CD4-positive, alpha-beta memory T cell (primary cell): ENCODE data around the gene GALR1. TPM values are rescaled to one million over a fixed set of nuclear protein-coding genes. Genes with fewer than 3 reads are reported as not detected.

ENCODE experiments used
- CTCF ChIA-PET: fragments of 350-600 bp; sonication (Branson Sonifier 250); formaldehyde crosslinking; loops from one replicate; lab custom pipeline; 2021; ENCODE audit warnings: inconsistent platforms; ENCODE audit not compliant: partially characterized antibody; lab: Charles Lee
- POLR2A ChIA-PET: fragments of 350-600 bp; sonication (Branson Sonifier 250); formaldehyde crosslinking; loops from one replicate; lab custom pipeline; 2021; ENCODE audit not compliant: partially characterized antibody; lab: Charles Lee
- DNase-seq, 5 donors: peaks; one replicate each; pipeline versions ENCODE4 v3.0.0 to v3.0.0-alpha.2; 2020 to 2022; ENCODE audit warnings: mixed read lengths in 1 of 5
- H3K27ac ChIP-seq: one replicate; pipeline ENCODE4 v1.7.0; 2013; ENCODE audit warnings: low read depth, low read length
- H3K27me3 ChIP-seq: 2 replicates; pipeline ENCODE4 v1.7.0; 2013; ENCODE audit warnings: mild to moderate bottlenecking, low read length, moderate library complexity; ENCODE audit not compliant: insufficient read depth
- H3K36me3 ChIP-seq: 2 replicates; pipeline ENCODE4 v1.7.0; 2013; ENCODE audit warnings: mild to moderate bottlenecking, low read length, moderate library complexity; ENCODE audit not compliant: insufficient read depth
- H3K4me1 ChIP-seq: 2 replicates; pipeline ENCODE4 v1.7.0; 2013; ENCODE audit warnings: mild to moderate bottlenecking, low read length, moderate library complexity; ENCODE audit not compliant: insufficient read depth
- H3K4me3 ChIP-seq, 2 donors: one replicate each; pipeline ENCODE4 v1.7.0; 2013; ENCODE audit warnings: low read length in 2 of 2, mild to moderate bottlenecking in 1 of 2
- H3K9me3 ChIP-seq, 2 donors: one replicate each; pipeline ENCODE4 v1.7.0; 2013; ENCODE audit warnings: low read length in 2 of 2, control low read depth in 1 of 2; ENCODE audit not compliant: control insufficient read depth in 1 of 2
- H3K27ac Mint-ChIP-seq, 7 donors: one replicate each; pipeline ENCODE4 v1.8.0; 2020 to 2021; ENCODE audit warnings: mixed read lengths in 7 of 7, mild to moderate bottlenecking in 6 of 7, inconsistent platforms in 3 of 7, moderate library complexity in 3 of 7
- H3K27me3 Mint-ChIP-seq, 2 donors: one replicate each; pipeline ENCODE4 v1.8.0; 2020 to 2021; ENCODE audit warnings: mixed read lengths in 2 of 2
- H3K36me3 Mint-ChIP-seq, 2 donors: one replicate each; pipeline ENCODE4 v1.8.0; 2020 to 2021; ENCODE audit warnings: mixed read lengths in 2 of 2, inconsistent platforms in 1 of 2, mild to moderate bottlenecking in 1 of 2
- H3K4me1 Mint-ChIP-seq, 4 donors: one replicate each; pipeline ENCODE4 v1.8.0; 2020 to 2021; ENCODE audit warnings: mixed read lengths in 4 of 4, mild to moderate bottlenecking in 1 of 4
- H3K4me3 Mint-ChIP-seq, 8 donors: one replicate each; pipeline ENCODE4 v1.8.0; 2020 to 2021; ENCODE audit warnings: mixed read lengths in 8 of 8, mild to moderate bottlenecking in 7 of 8, moderate library complexity in 6 of 8, inconsistent platforms in 3 of 8
- H3K9me3 Mint-ChIP-seq, 8 donors: one replicate each; pipeline ENCODE4 v1.8.0; 2020 to 2021; ENCODE audit warnings: mixed read lengths in 8 of 8, mild to moderate bottlenecking in 5 of 8, inconsistent platforms in 3 of 8, moderate library complexity in 1 of 8
- intact Hi-C: fragments of 100-400 bp; cut with micrococcal nuclease; formaldehyde crosslinking; loops from one replicate; pipeline ENCODE4 v1.15.1; 2023
- polyA plus RNA-seq, 2 donors: library from polyadenylated mRNA; unstranded; fragments of 300-500 nt; fragmentation: Illumina TruSeq; gene quantifications; one replicate each; pipeline ENCODE4 v1.2.3, GENCODE V29; 2021
- total RNA-seq, 2 experiments: library from RNA; stranded (reverse); gene quantifications; one replicate each; pipeline ENCODE4 v1.2.3, GENCODE V29; 2021

The GALR1 gene
- total and polyA plus RNA-seq, 4 experiments from 2014 or later, result not detected

DNA sequence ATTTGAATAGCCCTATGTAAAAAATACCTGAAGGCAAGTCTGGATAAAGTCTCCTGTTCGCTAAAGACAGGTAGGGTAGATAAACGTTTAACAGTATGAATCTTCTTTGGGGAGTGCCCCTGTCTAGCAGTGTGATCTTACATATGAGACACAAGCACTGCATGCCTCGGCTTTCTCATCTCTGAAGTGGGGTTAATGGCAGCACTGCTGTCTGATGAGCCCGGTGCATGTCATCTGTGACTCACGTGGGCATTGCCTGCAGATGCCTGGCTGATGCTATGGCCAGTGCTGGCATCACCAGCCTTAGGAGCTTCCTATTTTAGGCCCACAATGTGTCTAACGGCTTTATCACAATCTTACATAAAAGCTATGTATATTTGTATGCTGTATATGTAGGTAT is 50.1 kb downstream of the GALR1 start:
- no peak overlapping the region for H3K4me3 Mint-ChIP-seq
- no peaks in the 10 kb centered on the region for H3K4me1 ChIP-seq
- H3K27me3 ChIP-seq, result no peaks in the 10 kb centered on the region
- ChIA-PET POLR2A (no interaction called here), CTCF (no interaction called here)
- H3K36me3 Mint-ChIP-seq, result no peaks in the 10 kb centered on the region
- H3K27ac Mint-ChIP-seq, result no peak overlapping the region
- intact Hi-C loops, result no loop called here
- no peak for DNase-seq
- H3K9me3 ChIP-seq, result no peaks in the 10 kb centered on the region
- no peak overlapping the region for H3K27ac ChIP-seq
- H3K4me1 Mint-ChIP-seq, result no peaks in the 10 kb centered on the region
- H3K4me3 ChIP-seq, result no peak overlapping the region
- H3K9me3 Mint-ChIP-seq, result no peaks in the 10 kb centered on the region
- no peaks in the 10 kb centered on the region for H3K36me3 ChIP-seq
- peaks cover 1 to 14% of the 10 kb centered on the region in 2 donors for H3K27me3 Mint-ChIP-seq

DNA sequence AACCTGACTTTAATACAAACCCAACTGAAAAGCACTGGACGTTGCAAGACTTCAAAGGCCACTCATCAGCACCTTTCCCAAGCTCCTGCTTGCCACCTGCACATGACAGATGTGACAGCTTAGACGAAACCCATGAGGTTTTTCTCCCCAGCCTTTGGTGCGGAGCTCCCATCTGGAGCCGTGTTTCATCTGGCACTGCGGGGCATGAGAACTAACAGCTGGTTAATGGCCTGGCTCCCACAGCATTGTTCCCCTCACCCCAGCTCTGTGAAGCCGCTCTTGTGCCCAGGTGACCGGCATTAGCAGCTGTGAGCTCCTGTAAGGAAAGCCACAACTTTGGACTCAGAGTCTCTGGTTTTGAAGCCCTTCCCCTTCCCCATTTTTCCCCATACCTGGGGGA is 50.9 kb downstream of the GALR1 start:
- Histone ChIP-seq H3K27ac (no peak overlapping the region), H3K27me3 (no peaks in the 10 kb centered on the region), H3K4me1 (no peaks in the 10 kb centered on the region), H3K36me3 (no peaks in the 10 kb centered on the region), H3K9me3 (no peaks in the 10 kb centered on the region), H3K4me3 (no peak overlapping the region)
- H3K36me3 Mint-ChIP-seq, result no peaks in the 10 kb centered on the region
- peaks cover 1 to 14% of the 10 kb centered on the region in 2 donors for H3K27me3 Mint-ChIP-seq
- ChIA-PET POLR2A (no interaction called here), CTCF (interaction anchor here (1.0 kb wide), 1 partner anchor 301 kb away, joined by 3 read pairs; no protein-coding TSS in a partner anchor)
- intact Hi-C loops, result no loop called here
- no peak overlapping the region for H3K27ac Mint-ChIP-seq
- H3K4me1 Mint-ChIP-seq, result no peaks in the 10 kb centered on the region
- DNase-seq, result no peak
- no peaks in the 10 kb centered on the region for H3K9me3 Mint-ChIP-seq
- H3K4me3 Mint-ChIP-seq, result no peak overlapping the region

DNA sequence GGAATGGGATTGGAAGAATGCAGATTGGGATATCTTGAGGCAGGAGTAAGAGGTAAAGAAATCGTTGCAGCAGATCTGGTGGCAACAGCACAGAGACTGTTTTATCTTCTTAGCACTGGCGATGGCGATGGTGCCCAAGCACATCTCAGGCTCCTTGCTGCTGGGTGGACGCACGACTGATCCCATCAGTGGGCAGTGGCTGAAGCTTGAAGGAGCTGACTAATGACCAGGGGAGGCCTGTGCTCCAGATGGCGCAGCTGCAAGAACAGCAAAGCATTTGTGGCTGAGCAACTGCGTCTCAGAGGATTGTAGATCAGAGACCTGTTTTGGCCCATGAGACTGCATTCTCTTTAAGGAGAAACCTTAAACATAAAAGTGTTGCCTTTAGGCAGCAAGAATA is 54.6 kb downstream of the GALR1 start:
- H3K9me3 ChIP-seq, result no peaks in the 10 kb centered on the region
- H3K9me3 Mint-ChIP-seq, result no peaks in the 10 kb centered on the region
- H3K27ac Mint-ChIP-seq, result no peak overlapping the region
- H3K4me3 ChIP-seq, result no peak overlapping the region
- POLR2A ChIA-PET, result no interaction called here
- intact Hi-C loops, result no loop called here
- no peaks in the 10 kb centered on the region for H3K27me3 ChIP-seq
- CTCF ChIA-PET, result no interaction called here
- H3K4me1 Mint-ChIP-seq, result no peaks in the 10 kb centered on the region
- no peaks in the 10 kb centered on the region for H3K4me1 ChIP-seq
- no peaks in the 10 kb centered on the region for H3K36me3 Mint-ChIP-seq
- DNase-seq, result no peak
- no peaks in the 10 kb centered on the region for H3K36me3 ChIP-seq
- H3K4me3 Mint-ChIP-seq, result no peak overlapping the region
- no peak overlapping the region for H3K27ac ChIP-seq
- H3K27me3 Mint-ChIP-seq, result peaks cover 4 to 11% of the 10 kb centered on the region in 2 donors

DNA sequence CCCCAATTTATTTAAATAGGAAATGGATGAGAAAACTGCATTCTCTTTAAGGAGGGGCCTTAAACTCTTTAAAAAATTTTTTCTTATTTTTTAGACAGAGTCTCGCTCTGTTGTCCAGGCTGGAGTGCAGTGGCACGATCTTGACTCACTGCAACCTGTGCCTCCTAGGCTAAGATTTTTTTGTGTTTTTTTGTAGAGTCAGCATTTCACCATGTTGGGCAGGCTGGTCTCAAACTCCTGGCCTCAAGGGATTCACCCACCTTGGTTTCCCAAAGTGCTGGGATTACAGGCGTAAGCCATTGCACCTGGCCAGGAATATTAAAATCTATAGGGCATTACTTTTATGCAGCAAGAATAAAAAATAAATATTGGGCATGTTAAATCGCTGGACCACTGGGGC is 56.0 kb downstream of the GALR1 start:
- peaks cover 3 to 4% of the 10 kb centered on the region in 2 donors for H3K27me3 Mint-ChIP-seq
- intact Hi-C loops, result no loop called here
- no peak overlapping the region for H3K4me3 Mint-ChIP-seq
- H3K9me3 Mint-ChIP-seq, result no peaks in the 10 kb centered on the region
- no peaks in the 10 kb centered on the region for H3K27me3 ChIP-seq
- CTCF ChIA-PET, result no interaction called here
- H3K9me3 ChIP-seq, result no peaks in the 10 kb centered on the region
- no peak overlapping the region for H3K4me3 ChIP-seq
- H3K27ac Mint-ChIP-seq, result no peak overlapping the region
- no peaks in the 10 kb centered on the region for H3K36me3 ChIP-seq
- no peak overlapping the region for H3K27ac ChIP-seq
- H3K4me1 Mint-ChIP-seq, result no peaks in the 10 kb centered on the region
- no peak for DNase-seq
- POLR2A ChIA-PET, result no interaction called here
- no peaks in the 10 kb centered on the region for H3K36me3 Mint-ChIP-seq
- H3K4me1 ChIP-seq, result no peaks in the 10 kb centered on the region

DNA sequence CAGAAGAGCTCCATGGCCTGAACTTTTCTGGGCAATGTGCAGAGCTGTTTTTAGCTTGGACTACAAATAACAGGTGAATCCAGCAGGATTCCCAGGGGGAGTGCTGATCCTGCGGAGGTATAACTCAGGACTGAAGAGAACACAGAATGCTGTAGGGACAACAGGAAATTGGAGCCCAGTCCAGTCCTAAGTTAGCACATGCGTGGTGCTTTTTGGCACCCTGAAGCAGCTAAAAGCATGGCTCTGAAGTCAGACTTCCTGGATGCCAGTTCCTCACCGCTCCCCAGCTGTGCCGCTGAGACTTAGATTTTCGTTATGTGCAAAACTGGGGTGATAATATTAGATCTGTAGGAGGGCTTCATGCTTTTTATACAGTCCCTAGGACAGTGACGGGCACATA is 58.6 kb downstream of the GALR1 start:
- no peaks in the 10 kb centered on the region for H3K9me3 Mint-ChIP-seq
- peaks cover 2 to 3% of the 10 kb centered on the region in 2 donors for H3K27me3 Mint-ChIP-seq
- Histone ChIP-seq H3K36me3 (no peaks in the 10 kb centered on the region), H3K4me1 (no peaks in the 10 kb centered on the region), H3K4me3 (no peak overlapping the region), H3K27ac (no peak overlapping the region), H3K27me3 (no peaks in the 10 kb centered on the region), H3K9me3 (no peaks in the 10 kb centered on the region)
- H3K27ac Mint-ChIP-seq, result no peak overlapping the region
- no peak for DNase-seq
- POLR2A ChIA-PET, result no interaction called here
- CTCF ChIA-PET, result no interaction called here
- no peaks in the 10 kb centered on the region for H3K4me1 Mint-ChIP-seq
- H3K4me3 Mint-ChIP-seq, result no peak overlapping the region
- no peaks in the 10 kb centered on the region for H3K36me3 Mint-ChIP-seq
- intact Hi-C loops, result no loop called here

DNA sequence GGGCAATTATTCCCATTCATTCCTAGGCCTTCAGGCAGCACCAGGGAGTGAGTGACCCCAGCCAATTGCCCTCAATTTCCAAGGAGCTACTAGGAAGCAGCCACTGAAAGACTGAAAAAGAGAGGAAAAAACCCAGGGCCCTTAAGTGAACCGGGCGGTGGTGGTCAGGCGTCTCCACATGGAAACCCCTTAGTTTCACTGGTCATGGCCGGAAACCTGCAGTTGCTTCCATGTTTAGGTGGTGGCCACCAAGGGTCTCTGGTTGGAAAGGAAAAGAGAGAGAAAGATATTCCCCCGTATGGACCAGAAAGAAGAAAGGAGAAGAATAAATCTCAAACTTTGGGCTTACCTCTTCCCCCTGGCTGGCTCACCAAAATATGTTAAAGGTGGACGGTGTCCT is 64.9 kb downstream of the GALR1 start:
- Histone ChIP-seq H3K27ac (no peak overlapping the region), H3K27me3 (no peaks in the 10 kb centered on the region), H3K4me3 (no peak overlapping the region), H3K36me3 (no peaks in the 10 kb centered on the region), H3K4me1 (no peaks in the 10 kb centered on the region), H3K9me3 (no peaks in the 10 kb centered on the region)
- CTCF ChIA-PET, result no interaction called here
- H3K9me3 Mint-ChIP-seq, result no peaks in the 10 kb centered on the region
- intact Hi-C loops, result no loop called here
- DNase-seq, result no peak
- no peaks in the 10 kb centered on the region for H3K4me1 Mint-ChIP-seq
- H3K27me3 Mint-ChIP-seq, result peaks cover 2 to 8% of the 10 kb centered on the region in 2 donors
- POLR2A ChIA-PET, result no interaction called here
- H3K36me3 Mint-ChIP-seq, result no peaks in the 10 kb centered on the region
- no peak overlapping the region for H3K27ac Mint-ChIP-seq
- no peak overlapping the region for H3K4me3 Mint-ChIP-seq

DNA sequence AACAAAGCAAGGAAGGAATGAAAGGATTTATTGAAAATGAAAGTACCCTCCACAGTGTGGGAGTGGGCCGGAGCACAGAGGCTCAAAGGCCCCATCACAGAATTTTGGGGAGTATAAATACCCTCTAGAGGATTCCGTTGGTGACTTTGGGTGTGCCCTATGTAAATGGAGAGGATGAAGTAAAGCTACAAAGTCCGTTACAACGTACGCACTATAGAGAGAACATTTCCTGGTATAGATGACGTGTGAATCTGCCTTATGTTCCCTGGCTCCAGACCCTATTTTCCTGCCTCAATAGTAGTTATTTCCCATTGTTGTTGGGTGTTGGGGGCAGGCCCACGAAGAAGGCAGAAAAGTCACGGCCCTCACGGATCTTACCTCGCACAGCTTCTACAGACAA is 65.3 kb downstream of the GALR1 start:
- Mint-ChIP-seq H3K4me3 (no peak overlapping the region), H3K9me3 (no peaks in the 10 kb centered on the region), H3K27ac (no peak overlapping the region), H3K36me3 (no peaks in the 10 kb centered on the region), H3K4me1 (no peaks in the 10 kb centered on the region), H3K27me3 (peaks cover 2 to 11% of the 10 kb centered on the region in 2 donors)
- Histone ChIP-seq H3K27me3 (no peaks in the 10 kb centered on the region), H3K27ac (no peak overlapping the region), H3K36me3 (no peaks in the 10 kb centered on the region), H3K4me1 (no peaks in the 10 kb centered on the region), H3K4me3 (no peak overlapping the region), H3K9me3 (no peaks in the 10 kb centered on the region)
- CTCF ChIA-PET, result no interaction called here
- POLR2A ChIA-PET, result no interaction called here
- intact Hi-C loops, result no loop called here
- DNase-seq, result no peak

DNA sequence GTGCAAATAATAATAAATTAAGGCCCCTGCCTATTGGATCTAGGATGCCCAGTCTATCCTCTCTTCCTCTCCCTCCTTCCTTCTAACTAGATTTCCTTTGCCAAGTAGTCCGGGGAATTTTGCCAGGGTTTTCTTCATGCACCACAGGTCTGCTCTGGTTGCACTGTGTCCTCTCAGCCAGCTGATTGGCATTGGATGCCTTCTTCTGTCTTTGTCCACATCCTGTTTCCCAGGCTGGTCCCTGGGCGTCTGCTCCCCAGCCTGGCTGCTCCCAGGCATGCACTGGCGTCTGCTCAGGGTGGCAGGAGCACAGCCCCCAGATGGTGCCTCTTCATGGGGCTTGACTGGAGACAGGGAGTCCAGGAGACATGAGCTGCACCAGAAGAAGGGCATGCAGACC is 66.4 kb downstream of the GALR1 start:
- Mint-ChIP-seq H3K9me3 (no peaks in the 10 kb centered on the region), H3K27ac (peak overlapping the region in 1 of 7 donors; percentile 20), H3K4me1 (no peaks in the 10 kb centered on the region), H3K36me3 (no peaks in the 10 kb centered on the region), H3K27me3 (peaks cover 2 to 19% of the 10 kb centered on the region in 2 donors), H3K4me3 (no peak overlapping the region)
- Histone ChIP-seq H3K36me3 (no peaks in the 10 kb centered on the region), H3K4me3 (no peak overlapping the region), H3K27ac (no peak overlapping the region), H3K9me3 (no peaks in the 10 kb centered on the region), H3K27me3 (no peaks in the 10 kb centered on the region), H3K4me1 (no peaks in the 10 kb centered on the region)
- POLR2A ChIA-PET, result no interaction called here
- intact Hi-C loops, result no loop called here
- CTCF ChIA-PET, result no interaction called here
- no peak for DNase-seq
